Large intestine (tissue), 3 donors: ENCODE data around the gene CDH13. TPM values are rescaled to one million over a fixed set of nuclear protein-coding genes. Genes with fewer than 3 reads are reported as not detected.

Source experiments
- DNase-seq, 2 donors: peaks; one replicate each; pipeline versions ENCODE4 v3.0.0 to v3.0.0-alpha.2; 2013
- H3K27ac ChIP-seq: one replicate; pipeline ENCODE4 v1.5.1; 2013; ENCODE audit warnings: low read length
- H3K27me3 ChIP-seq: 2 replicates; pipeline ENCODE4 v1.6.1; 2013; ENCODE audit warnings: low read length; ENCODE audit not compliant: control insufficient read depth, insufficient read depth
- H3K36me3 ChIP-seq: 2 replicates; pipeline ENCODE4 v1.6.1; 2013; ENCODE audit warnings: low read length; ENCODE audit not compliant: control insufficient read depth, insufficient read depth
- H3K4me1 ChIP-seq: one replicate; pipeline ENCODE4 v1.6.1; 2013; ENCODE audit warnings: low read length; ENCODE audit not compliant: control insufficient read depth, insufficient read depth
- H3K4me3 ChIP-seq: one replicate; pipeline ENCODE4 v1.5.1; 2013; ENCODE audit warnings: low read length
- H3K9me3 ChIP-seq: one replicate; pipeline ENCODE4 v1.6.1; 2013; ENCODE audit warnings: mild to moderate bottlenecking, low read depth, low read length, moderate library complexity; ENCODE audit not compliant: control insufficient read depth
- WGBS: methylation state at CpG from one replicate; pipeline ENCODE4 v1.1.5; 2013; ENCODE audit warnings: low lambda C conversion rate; ENCODE audit not compliant: insufficient coverage; 5-methylcytosine and 5-hydroxymethylcytosine counted together
- polyA plus RNA-seq: library from polyadenylated mRNA; unstranded; fragments of 120-200 nt; gene quantifications from one replicate; pipeline ENCODE4 v1.2.1, GENCODE V29; 2013

CDH13 gene
- polyA plus RNA-seq, 1 donor, result 17.1 TPM

DNA sequence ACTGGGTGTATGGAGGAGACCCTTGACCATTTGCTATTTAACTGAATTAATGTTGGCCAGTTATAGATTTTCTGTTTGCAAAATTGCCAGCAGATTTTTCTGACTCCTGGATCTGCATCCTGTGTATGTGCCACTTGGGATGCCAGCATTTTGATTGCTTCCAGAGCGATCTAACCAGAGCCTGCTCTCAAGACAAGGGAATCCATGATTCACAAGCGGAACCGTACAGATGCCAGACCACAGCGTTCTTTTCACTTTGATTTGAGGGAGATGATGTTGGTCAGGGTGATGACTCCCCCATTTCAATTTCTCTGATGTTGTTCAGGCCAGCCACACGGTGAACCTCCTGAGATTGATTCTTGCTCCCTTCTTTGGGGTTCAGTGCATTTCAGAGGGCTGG is 228.7 kb downstream of the CDH13 start:
- H3K4me1 ChIP-seq, result no peaks in the 10 kb centered on the region
- no peaks in the 10 kb centered on the region for H3K36me3 ChIP-seq
- no peak overlapping the region for H3K4me3 ChIP-seq
- no CpG with 5 or more reads among the region's 5 CpGs for WGBS
- DNase-seq, result no peak
- H3K9me3 ChIP-seq, result no peaks in the 10 kb centered on the region
- no peak overlapping the region for H3K27ac ChIP-seq
- H3K27me3 ChIP-seq, result no peaks in the 10 kb centered on the region

- no peaks in the 10 kb centered on the region for H3K9me3 ChIP-seq
- 100% methylated on average over 1 of the region's 6 CpGs for WGBS
- no peak for DNase-seq
- H3K27me3 ChIP-seq, result no peaks in the 10 kb centered on the region
- no peak overlapping the region for H3K27ac ChIP-seq
- no peak overlapping the region for H3K4me3 ChIP-seq
- H3K36me3 ChIP-seq, result no peaks in the 10 kb centered on the region
- H3K4me1 ChIP-seq, result no peaks in the 10 kb centered on the region
Observed at GRCh38 chr16:82857693-82858365, 231.1 kb downstream of the CDH13 start.

DNA sequence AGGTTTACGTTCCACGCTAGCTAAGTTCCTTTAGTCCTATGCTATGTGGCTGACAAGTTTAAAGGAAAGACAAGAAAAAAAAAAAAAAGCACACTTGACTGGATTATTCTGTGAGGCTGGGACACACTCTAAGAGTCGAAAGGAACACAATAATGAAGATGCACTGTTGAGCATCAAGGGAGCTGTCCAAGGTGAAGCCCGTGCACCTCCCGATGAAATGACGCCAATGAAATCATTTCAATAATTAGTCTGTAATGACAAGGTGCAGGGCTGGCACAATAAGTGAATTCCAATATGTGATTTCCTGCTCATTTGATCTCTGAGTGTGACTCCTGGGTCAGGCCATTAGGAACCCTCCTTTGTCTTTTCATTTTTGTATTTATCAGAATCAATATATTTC is 232.9 kb downstream of the CDH13 start:
- DNase-seq, result no peak
- H3K4me3 ChIP-seq, result no peak overlapping the region
- no peaks in the 10 kb centered on the region for H3K4me1 ChIP-seq
- 100% methylated on average over 1 of the region's 6 CpGs for WGBS
- H3K27ac ChIP-seq, result no peak overlapping the region
- no peaks in the 10 kb centered on the region for H3K27me3 ChIP-seq
- H3K36me3 ChIP-seq, result no peaks in the 10 kb centered on the region
- H3K9me3 ChIP-seq, result no peaks in the 10 kb centered on the region

- no peak for DNase-seq
- Histone ChIP-seq H3K9me3 (no peaks in the 10 kb centered on the region), H3K27me3 (no peaks in the 10 kb centered on the region), H3K36me3 (no peaks in the 10 kb centered on the region), H3K4me3 (no peak overlapping the region), H3K4me1 (no peaks in the 10 kb centered on the region), H3K27ac (no peak overlapping the region)
- no CpG with 5 or more reads among the region's 7 CpGs for WGBS
Observed at GRCh38 chr16:82860071-82860470, 233.3 kb downstream of the CDH13 start.

DNA sequence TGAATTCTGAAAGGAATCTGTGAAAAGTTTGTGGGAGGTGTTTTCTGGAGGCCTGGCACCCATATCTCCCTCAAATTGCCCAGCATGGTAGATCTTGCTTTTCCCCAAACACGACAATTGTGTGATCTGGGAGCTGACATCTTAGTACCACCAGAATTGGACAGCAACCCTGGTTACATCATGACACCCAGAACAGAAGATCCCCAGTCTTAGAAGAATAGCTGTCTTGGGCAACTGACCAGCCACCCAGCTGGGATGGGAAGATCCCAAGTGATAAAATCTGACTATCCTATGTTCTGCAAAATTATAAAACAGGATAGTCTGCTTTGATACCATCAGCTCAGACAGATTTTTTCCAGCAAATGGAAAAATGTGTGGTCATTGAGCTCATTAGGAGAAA is 235.3 kb downstream of the CDH13 start:
- WGBS, result no CpG with 5 or more reads among the region's 1 CpG
- H3K9me3 ChIP-seq, result no peaks in the 10 kb centered on the region
- no peaks in the 10 kb centered on the region for H3K27me3 ChIP-seq
- no peak overlapping the region for H3K4me3 ChIP-seq
- peaks cover 4% of the 10 kb centered on the region for H3K4me1 ChIP-seq
- no peaks in the 10 kb centered on the region for H3K36me3 ChIP-seq
- no peak overlapping the region for H3K27ac ChIP-seq
- DNase-seq, result no peak

DNA sequence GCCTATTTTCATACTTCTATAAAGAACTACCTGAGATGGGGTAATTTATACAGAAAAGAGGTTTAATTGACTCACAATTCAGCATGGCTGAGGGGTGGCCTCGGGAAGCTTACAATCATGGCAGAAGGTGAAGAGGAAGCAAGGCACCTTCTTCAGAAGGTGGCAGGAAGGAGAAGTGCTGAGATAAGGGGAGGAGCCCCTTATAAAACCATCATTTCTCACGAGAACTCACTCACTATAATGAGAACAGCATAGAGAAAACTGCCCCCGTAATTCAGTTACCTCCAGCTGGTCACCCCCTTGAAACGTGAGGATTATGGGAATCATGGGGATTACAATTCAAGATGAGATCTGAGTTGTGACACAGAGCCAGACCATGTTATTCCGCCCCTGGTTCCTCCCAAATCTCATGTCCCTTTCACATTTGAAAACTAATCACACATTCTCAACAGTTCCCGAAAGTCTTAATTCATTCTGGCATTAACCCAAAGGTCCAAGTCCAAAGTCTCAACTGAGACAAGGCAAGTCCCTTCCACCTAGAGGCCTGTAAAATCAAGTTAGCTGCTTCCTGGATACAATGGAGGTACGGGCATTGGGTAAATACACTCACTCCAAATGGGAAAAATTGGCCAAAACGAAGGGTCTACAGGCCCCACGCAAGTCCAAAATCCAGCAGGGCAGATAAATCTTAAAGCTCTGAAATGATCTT is 237.7 kb downstream of the CDH13 start:
- Histone ChIP-seq H3K36me3 (no peaks in the 10 kb centered on the region), H3K27me3 (no peaks in the 10 kb centered on the region), H3K27ac (no peak overlapping the region), H3K4me1 (peaks cover 9% of the 10 kb centered on the region), H3K4me3 (no peak overlapping the region), H3K9me3 (no peaks in the 10 kb centered on the region)
- DNase-seq, result peak in 1 of 2 donors; percentile 73
- no CpG with 5 or more reads among the region's 9 CpGs for WGBS

DNA sequence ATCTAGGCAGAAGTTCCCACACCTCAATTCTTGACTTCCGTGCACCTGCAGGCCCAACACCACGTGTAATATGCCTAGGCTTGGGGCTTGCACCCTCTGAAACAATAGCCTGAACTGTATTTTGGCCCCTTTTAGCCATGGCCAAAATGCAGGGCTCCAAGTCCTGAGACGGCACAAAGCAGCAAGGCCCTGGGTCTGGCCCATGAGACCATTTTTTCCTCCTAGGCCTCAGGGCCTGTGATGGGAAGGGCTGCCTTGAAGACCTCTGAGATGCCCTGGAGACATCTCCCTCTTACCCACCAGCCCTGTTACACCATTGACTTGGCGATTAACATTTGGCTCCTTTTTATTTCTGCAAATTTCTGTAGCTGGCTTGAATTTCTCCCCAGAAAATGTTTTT is 238.6 kb downstream of the CDH13 start:
- no peak for DNase-seq
- no peaks in the 10 kb centered on the region for H3K27me3 ChIP-seq
- H3K4me1 ChIP-seq, result peaks cover 9% of the 10 kb centered on the region
- H3K9me3 ChIP-seq, result no peaks in the 10 kb centered on the region
- no peak overlapping the region for H3K27ac ChIP-seq
- H3K36me3 ChIP-seq, result no peaks in the 10 kb centered on the region
- 100% methylated on average over 1 of the region's 4 CpGs for WGBS
- H3K4me3 ChIP-seq, result no peak overlapping the region

- Histone ChIP-seq H3K27ac (peak overlapping the region; percentile 82), H3K27me3 (no peaks in the 10 kb centered on the region), H3K9me3 (no peaks in the 10 kb centered on the region), H3K4me1 (peaks cover 9% of the 10 kb centered on the region), H3K4me3 (no peak overlapping the region), H3K36me3 (no peaks in the 10 kb centered on the region)
- no CpG with 5 or more reads among the region's 1 CpG for WGBS
- DNase-seq, result peak; percentile 78 to 89
Observed at GRCh38 chr16:82867485-82867884, 240.7 kb downstream of the CDH13 start.

GRCh38 chr16:82874271-82874670 is 247.5 kb downstream of the CDH13 start:
- H3K36me3 ChIP-seq, result no peaks in the 10 kb centered on the region
- no peaks in the 10 kb centered on the region for H3K4me1 ChIP-seq
- no peaks in the 10 kb centered on the region for H3K27me3 ChIP-seq
- 100% methylated on average over 2 of the region's 7 CpGs for WGBS
- H3K4me3 ChIP-seq, result no peak overlapping the region
- H3K27ac ChIP-seq, result no peak overlapping the region
- DNase-seq, result no peak
- no peaks in the 10 kb centered on the region for H3K9me3 ChIP-seq

DNA sequence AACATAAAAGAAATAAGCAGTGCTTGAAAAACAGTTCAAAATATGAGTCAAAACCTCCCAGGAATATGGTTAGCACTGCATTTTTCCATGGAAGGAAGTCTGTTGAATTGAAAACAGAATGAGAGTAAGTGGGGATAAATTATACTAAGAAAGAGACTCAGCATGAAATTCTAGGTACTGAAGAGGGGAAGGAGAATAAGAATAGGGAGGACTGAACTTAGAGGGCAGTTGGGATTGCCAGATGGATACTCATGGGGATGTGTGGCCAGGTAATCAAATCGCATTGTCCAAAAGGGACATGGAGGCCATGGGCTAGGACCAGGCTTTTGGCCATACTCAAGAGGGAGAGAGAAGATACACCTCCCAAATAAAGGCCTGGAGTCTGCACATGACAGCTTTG is 247.9 kb downstream of the CDH13 start:
- WGBS, result no CpG with 5 or more reads among the region's 1 CpG
- no peak overlapping the region for H3K27ac ChIP-seq
- no peak for DNase-seq
- H3K36me3 ChIP-seq, result no peaks in the 10 kb centered on the region
- H3K4me3 ChIP-seq, result no peak overlapping the region
- no peaks in the 10 kb centered on the region for H3K27me3 ChIP-seq
- H3K4me1 ChIP-seq, result no peaks in the 10 kb centered on the region
- H3K9me3 ChIP-seq, result no peaks in the 10 kb centered on the region

- H3K4me1 ChIP-seq, result no peaks in the 10 kb centered on the region
- no peak overlapping the region for H3K4me3 ChIP-seq
- no peaks in the 10 kb centered on the region for H3K27me3 ChIP-seq
- no peaks in the 10 kb centered on the region for H3K36me3 ChIP-seq
- H3K27ac ChIP-seq, result no peak overlapping the region
- no peak for DNase-seq
- H3K9me3 ChIP-seq, result no peaks in the 10 kb centered on the region
Observed at GRCh38 chr16:82876951-82877350, 250.2 kb downstream of the CDH13 start.
